ENCODE data around the gene TAF10.

TAF10 gene

GRCh38 chr11:6563667-6564066 lies 48.3 kb downstream of the TAF10 start:
- no peak for TF ChIP-seq CTCF (conservative IDR thresholded peaks at IDR 0.05; ENCODE audit: control insufficient read depth, insufficient read depth, low read depth, low read length)
- no peak overlapping the region for H3K4me3 ChIP-seq (ENCODE audit: control insufficient read depth, low read depth, low read length)
- no peak for DNase-seq (ENCODE audit: low read depth)

GRCh38 chr11:6563121-6563619 lies 48.8 kb downstream of the TAF10 start:
- TF ChIP-seq CTCF (conservative IDR thresholded peaks at IDR 0.05; ENCODE audit: control insufficient read depth, insufficient read depth, low read depth, low read length) = no peak
- no peak overlapping the region for H3K4me3 ChIP-seq (ENCODE audit: control insufficient read depth, low read depth, low read length)
- no peak for DNase-seq (ENCODE audit: low read depth)

GRCh38 chr11:6561288-6561687 lies 50.7 kb downstream of the TAF10 start:
- no peak for DNase-seq (ENCODE audit: low read depth)
- no peak for TF ChIP-seq CTCF (conservative IDR thresholded peaks at IDR 0.05; ENCODE audit: control insufficient read depth, insufficient read depth, low read depth, low read length)
- H3K4me3 ChIP-seq (ENCODE audit: control insufficient read depth, low read depth, low read length) = no peak overlapping the region
